ENCODE data around the gene RPL22L1. TPM values are rescaled to one million over a fixed set of nuclear protein-coding genes. Genes with fewer than 3 reads are reported as not detected.
A peak's percentile ranks its signal among the peaks of the same experiment; 100 is the strongest.

Gene RPL22L1
- total RNA-seq, 2 donors from 2014 or later = 46.2 to 78.0 TPM

GRCh38 chr3:170910542-170910941 lies 40.5 kb upstream of the RPL22L1 start:
- Histone ChIP-seq H3K9me3 (peaks cover 8% of the 10 kb centered on the region), H3K27ac (no peak overlapping the region), H3K36me3 (no peaks in the 10 kb centered on the region), H3K27me3 (replicated peaks; ENCODE audit: insufficient read depth) (no peaks in the 10 kb centered on the region), H3K4me3 (no peak overlapping the region), H3K4me1 (ENCODE audit: control insufficient read depth in 1 of 2, low read depth in 2 of 2) (peaks cover 4 to 13% of the 10 kb centered on the region in 2 donors)
- DNase-seq (ENCODE audit: low spot score) (no peak), ATAC-seq (ENCODE audit: insufficient number of reproducible peaks, low FRiP score, low read depth) (no peak)
- no peak for TF ChIP-seq CTCF (IDR thresholded peaks at IDR 0.05)

- ATAC-seq (ENCODE audit: insufficient number of reproducible peaks, low FRiP score, low read depth) = peak; percentile 58
- Histone ChIP-seq H3K4me3 (peak overlapping the region; percentile 85), H3K4me1 (ENCODE audit: control insufficient read depth in 1 of 2, low read depth in 2 of 2) (peaks cover 4 to 13% of the 10 kb centered on the region in 2 donors), H3K36me3 (no peaks in the 10 kb centered on the region), H3K9me3 (peaks cover 8% of the 10 kb centered on the region), H3K27me3 (replicated peaks; ENCODE audit: insufficient read depth) (no peaks in the 10 kb centered on the region), H3K27ac (peak overlapping the region; percentile 31 to 53)
- no peak for TF ChIP-seq CTCF (IDR thresholded peaks at IDR 0.05)
- no peak for DNase-seq (ENCODE audit: low spot score)
Observed at GRCh38 chr3:170909129-170909903, 39.3 kb upstream of the RPL22L1 start.

- no peaks in the 10 kb centered on the region for H3K36me3 ChIP-seq
- TF ChIP-seq CTCF (IDR thresholded peaks at IDR 0.05) = no peak
- peak within 1 kb of the TSS; percentile 67 for H3K27ac ChIP-seq
- peaks cover 8% of the 10 kb centered on the region for H3K9me3 ChIP-seq
- H3K4me3 ChIP-seq = peak within 1 kb of the TSS; percentile 85
- ATAC-seq (ENCODE audit: insufficient number of reproducible peaks, low FRiP score, low read depth) = peak; percentile 88
- no peaks in the 10 kb centered on the region for H3K27me3 ChIP-seq (replicated peaks; ENCODE audit: insufficient read depth)
- peaks cover 4 to 13% of the 10 kb centered on the region in 2 donors for H3K4me1 ChIP-seq (ENCODE audit: control insufficient read depth in 1 of 2, low read depth in 2 of 2)
- DNase-seq (ENCODE audit: low spot score) = peak; percentile 93
Observed at GRCh38 chr3:170908235-170909116, 38.5 kb upstream of the RPL22L1 start, which contains the start of gene EIF5A2. EIF5A2 (minus strand) TSS chr3:170908637; CDS start chr3:170907806, 831 bp downstream.

DNA sequence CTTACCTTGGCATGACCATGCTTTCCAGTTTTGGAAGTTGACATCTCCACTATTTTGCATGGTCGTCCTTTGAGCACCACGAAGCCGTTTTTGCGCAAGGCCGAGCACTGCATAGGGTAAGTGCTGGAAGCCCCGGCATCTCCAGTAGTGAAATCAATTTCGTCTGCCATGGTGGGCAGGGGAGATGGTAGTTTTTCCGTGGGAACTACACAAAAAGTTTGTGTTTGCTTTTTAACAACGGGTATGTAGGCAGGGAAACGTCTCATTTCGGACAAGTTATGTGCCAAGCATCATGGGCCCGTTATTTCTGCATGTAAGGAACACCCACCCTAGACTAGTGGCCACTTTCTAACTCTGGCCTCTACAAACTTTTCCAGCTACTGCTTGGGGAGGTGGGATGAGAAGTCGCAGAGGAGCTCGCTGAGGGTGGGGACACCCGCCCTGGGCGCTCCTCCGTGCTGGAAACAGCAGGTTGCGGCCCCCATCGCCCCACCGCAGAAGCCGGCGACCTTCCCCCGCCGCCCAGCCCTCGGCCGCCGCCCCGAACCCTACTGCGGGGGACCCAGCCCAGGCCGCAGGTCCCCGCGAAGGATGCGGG lies 37.7 kb upstream of the RPL22L1 start:
- DNase-seq (ENCODE audit: low spot score) (no peak), ATAC-seq (ENCODE audit: insufficient number of reproducible peaks, low FRiP score, low read depth) (no peak)
- H3K27me3 ChIP-seq (replicated peaks; ENCODE audit: insufficient read depth) = no peaks in the 10 kb centered on the region
- peak overlapping the region; percentile 67 for H3K27ac ChIP-seq
- peak overlapping the region; percentile 85 for H3K4me3 ChIP-seq
- no peak for TF ChIP-seq CTCF (IDR thresholded peaks at IDR 0.05)
- H3K9me3 ChIP-seq = peaks cover 8% of the 10 kb centered on the region
- no peaks in the 10 kb centered on the region for H3K36me3 ChIP-seq
- H3K4me1 ChIP-seq (ENCODE audit: control insufficient read depth in 1 of 2, low read depth in 2 of 2) = peaks cover 4 to 13% of the 10 kb centered on the region in 2 donors
